Measurements from ENCODE around the gene TEAD2. TPM values are rescaled to one million over a fixed set of nuclear protein-coding genes. Genes with fewer than 3 reads are reported as not detected.

The TEAD2 gene
- total and polyA plus RNA-seq, 9 of the 15 experiments (the other 6 are each of a cell fraction or from before 2014, with no cell fraction given) = 1.6 to 27.0 (median 13.9) TPM

DNA sequence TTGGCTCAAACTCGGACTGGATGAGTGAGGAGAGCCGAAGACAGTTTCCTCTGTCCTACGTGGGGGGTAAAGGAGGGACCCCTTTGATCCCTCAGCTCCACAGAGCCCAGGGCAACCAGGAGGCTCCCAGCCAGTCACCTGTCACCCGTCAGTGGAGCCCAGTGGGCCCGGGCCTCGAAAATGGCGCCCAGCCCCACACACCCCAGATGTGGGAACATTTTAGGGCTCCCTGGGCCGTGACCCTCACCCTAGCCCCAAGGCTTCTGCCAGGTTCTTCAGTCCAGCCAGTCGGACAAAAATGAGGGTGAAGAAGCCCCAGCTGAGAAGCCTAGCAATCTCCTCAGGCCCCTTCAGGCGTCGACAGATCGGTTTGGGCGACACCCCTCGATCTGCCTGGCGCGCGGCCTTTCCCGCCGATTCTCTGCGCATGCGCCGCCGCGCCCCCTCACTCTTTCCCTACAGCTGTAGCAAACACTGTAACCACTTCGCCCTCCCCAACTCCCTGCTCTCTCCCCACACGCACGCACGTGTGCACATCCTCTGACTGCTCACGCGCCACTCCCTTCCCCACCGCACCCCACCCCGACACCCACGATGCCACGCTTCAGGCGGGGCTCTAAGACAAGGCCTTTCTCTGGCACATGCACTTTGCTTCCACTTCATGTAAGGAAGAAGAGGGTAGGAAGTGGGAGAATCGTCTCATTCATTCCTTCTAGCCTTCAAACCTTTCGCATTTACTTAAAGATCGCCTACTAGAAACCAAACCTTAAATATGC, 37.2 kb downstream of the TEAD2 start, which contains the start of gene SLC6A16 (continued):
- TF ChIP-seq ZNF766 (CRISPR knock-in tag; conservative IDR thresholded peaks at IDR 0.05) (no peak), ZNF23 (CRISPR knock-in tag; IDR thresholded peaks at IDR 0.05) (no peak), CCNT2 (IDR thresholded peaks at IDR 0.05; ENCODE audit: borderline replicate concordance, extremely low read depth, insufficient read length, low read depth, low read length) (no peak)
- TF ChIP-seq, protein P1, sequence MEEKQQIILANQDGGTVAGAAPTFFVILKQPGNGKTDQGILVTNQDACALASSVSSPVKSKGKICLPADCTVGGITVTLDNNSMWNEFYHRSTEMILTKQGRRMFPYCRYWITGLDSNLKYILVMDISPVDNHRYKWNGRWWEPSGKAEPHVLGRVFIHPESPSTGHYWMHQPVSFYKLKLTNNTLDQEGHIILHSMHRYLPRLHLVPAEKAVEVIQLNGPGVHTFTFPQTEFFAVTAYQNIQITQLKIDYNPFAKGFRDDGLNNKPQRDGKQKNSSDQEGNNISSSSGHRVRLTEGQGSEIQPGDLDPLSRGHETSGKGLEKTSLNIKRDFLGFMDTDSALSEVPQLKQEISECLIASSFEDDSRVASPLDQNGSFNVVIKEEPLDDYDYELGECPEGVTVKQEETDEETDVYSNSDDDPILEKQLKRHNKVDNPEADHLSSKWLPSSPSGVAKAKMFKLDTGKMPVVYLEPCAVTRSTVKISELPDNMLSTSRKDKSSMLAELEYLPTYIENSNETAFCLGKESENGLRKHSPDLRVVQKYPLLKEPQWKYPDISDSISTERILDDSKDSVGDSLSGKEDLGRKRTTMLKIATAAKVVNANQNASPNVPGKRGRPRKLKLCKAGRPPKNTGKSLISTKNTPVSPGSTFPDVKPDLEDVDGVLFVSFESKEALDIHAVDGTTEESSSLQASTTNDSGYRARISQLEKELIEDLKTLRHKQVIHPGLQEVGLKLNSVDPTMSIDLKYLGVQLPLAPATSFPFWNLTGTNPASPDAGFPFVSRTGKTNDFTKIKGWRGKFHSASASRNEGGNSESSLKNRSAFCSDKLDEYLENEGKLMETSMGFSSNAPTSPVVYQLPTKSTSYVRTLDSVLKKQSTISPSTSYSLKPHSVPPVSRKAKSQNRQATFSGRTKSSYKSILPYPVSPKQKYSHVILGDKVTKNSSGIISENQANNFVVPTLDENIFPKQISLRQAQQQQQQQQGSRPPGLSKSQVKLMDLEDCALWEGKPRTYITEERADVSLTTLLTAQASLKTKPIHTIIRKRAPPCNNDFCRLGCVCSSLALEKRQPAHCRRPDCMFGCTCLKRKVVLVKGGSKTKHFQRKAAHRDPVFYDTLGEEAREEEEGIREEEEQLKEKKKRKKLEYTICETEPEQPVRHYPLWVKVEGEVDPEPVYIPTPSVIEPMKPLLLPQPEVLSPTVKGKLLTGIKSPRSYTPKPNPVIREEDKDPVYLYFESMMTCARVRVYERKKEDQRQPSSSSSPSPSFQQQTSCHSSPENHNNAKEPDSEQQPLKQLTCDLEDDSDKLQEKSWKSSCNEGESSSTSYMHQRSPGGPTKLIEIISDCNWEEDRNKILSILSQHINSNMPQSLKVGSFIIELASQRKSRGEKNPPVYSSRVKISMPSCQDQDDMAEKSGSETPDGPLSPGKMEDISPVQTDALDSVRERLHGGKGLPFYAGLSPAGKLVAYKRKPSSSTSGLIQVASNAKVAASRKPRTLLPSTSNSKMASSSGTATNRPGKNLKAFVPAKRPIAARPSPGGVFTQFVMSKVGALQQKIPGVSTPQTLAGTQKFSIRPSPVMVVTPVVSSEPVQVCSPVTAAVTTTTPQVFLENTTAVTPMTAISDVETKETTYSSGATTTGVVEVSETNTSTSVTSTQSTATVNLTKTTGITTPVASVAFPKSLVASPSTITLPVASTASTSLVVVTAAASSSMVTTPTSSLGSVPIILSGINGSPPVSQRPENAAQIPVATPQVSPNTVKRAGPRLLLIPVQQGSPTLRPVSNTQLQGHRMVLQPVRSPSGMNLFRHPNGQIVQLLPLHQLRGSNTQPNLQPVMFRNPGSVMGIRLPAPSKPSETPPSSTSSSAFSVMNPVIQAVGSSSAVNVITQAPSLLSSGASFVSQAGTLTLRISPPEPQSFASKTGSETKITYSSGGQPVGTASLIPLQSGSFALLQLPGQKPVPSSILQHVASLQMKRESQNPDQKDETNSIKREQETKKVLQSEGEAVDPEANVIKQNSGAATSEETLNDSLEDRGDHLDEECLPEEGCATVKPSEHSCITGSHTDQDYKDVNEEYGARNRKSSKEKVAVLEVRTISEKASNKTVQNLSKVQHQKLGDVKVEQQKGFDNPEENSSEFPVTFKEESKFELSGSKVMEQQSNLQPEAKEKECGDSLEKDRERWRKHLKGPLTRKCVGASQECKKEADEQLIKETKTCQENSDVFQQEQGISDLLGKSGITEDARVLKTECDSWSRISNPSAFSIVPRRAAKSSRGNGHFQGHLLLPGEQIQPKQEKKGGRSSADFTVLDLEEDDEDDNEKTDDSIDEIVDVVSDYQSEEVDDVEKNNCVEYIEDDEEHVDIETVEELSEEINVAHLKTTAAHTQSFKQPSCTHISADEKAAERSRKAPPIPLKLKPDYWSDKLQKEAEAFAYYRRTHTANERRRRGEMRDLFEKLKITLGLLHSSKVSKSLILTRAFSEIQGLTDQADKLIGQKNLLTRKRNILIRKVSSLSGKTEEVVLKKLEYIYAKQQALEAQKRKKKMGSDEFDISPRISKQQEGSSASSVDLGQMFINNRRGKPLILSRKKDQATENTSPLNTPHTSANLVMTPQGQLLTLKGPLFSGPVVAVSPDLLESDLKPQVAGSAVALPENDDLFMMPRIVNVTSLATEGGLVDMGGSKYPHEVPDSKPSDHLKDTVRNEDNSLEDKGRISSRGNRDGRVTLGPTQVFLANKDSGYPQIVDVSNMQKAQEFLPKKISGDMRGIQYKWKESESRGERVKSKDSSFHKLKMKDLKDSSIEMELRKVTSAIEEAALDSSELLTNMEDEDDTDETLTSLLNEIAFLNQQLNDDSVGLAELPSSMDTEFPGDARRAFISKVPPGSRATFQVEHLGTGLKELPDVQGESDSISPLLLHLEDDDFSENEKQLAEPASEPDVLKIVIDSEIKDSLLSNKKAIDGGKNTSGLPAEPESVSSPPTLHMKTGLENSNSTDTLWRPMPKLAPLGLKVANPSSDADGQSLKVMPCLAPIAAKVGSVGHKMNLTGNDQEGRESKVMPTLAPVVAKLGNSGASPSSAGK (IDR thresholded peaks at IDR 0.05) = peak; percentile 57; the same call in 1 of the 2 replicates
- TF ChIP-seq, protein P2, sequence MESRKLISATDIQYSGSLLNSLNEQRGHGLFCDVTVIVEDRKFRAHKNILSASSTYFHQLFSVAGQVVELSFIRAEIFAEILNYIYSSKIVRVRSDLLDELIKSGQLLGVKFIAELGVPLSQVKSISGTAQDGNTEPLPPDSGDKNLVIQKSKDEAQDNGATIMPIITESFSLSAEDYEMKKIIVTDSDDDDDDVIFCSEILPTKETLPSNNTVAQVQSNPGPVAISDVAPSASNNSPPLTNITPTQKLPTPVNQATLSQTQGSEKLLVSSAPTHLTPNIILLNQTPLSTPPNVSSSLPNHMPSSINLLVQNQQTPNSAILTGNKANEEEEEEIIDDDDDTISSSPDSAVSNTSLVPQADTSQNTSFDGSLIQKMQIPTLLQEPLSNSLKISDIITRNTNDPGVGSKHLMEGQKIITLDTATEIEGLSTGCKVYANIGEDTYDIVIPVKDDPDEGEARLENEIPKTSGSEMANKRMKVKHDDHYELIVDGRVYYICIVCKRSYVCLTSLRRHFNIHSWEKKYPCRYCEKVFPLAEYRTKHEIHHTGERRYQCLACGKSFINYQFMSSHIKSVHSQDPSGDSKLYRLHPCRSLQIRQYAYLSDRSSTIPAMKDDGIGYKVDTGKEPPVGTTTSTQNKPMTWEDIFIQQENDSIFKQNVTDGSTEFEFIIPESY (CRISPR knock-in tag; IDR thresholded peaks at IDR 0.05) = peak; percentile 84

All from K562 (cell line).